ENCODE results near the gene CFAP43.

CFAP43 gene

GRCh38 chr10:104138131-104138530 lies 94.0 kb downstream of the CFAP43 start:
- H3K4me3 ChIP-seq (ENCODE audit: low read length): no peak overlapping the region
- H3K4me1 ChIP-seq (ENCODE audit: low read length): no peaks in the 10 kb centered on the region
- TF ChIP-seq CTCF (IDR thresholded peaks at IDR 0.05; ENCODE audit: low read length) (no peak), EZH2 (optimal IDR thresholded peaks at IDR 0.05; ENCODE audit: low read depth, low read length) (no peak), EZH2phosphoT487 (IDR thresholded peaks at IDR 0.05; ENCODE audit: low read length) (no peak)
- no peak overlapping the region for H3K27ac ChIP-seq (ENCODE audit: low read length)
- H3K4me2 ChIP-seq (ENCODE audit: low read depth, low read length): no peak overlapping the region
- H3K36me3 ChIP-seq (replicated peaks; ENCODE audit: insufficient read depth, low read length): no peaks in the 10 kb centered on the region
- H2AFZ ChIP-seq (ENCODE audit: low read length): no peak overlapping the region
- H3K9me2 ChIP-seq (replicated peaks; ENCODE audit: insufficient read depth, low read length): no peaks in the 10 kb centered on the region
- H4K20me1 ChIP-seq (ENCODE audit: insufficient read depth, low read length): no peaks in the 10 kb centered on the region
- no peaks in the 10 kb centered on the region for H3K79me2 ChIP-seq (ENCODE audit: low read length)
- H3F3A ChIP-seq (ENCODE audit: insufficient read depth, low read length): no peaks in the 10 kb centered on the region
- H3K27me3 ChIP-seq (replicated peaks; ENCODE audit: insufficient read depth, low read length): no peaks in the 10 kb centered on the region
- no peak for DNase-seq
- no peak overlapping the region for H3K9ac ChIP-seq (ENCODE audit: low read length)
- H3K9me3 ChIP-seq (replicated peaks; ENCODE audit: insufficient read depth, low read length): no peaks in the 10 kb centered on the region

GRCh38 chr10:104130041-104130440 lies 102.1 kb downstream of the CFAP43 start:
- H3K4me2 ChIP-seq (ENCODE audit: low read depth, low read length): no peak overlapping the region
- H3K9me3 ChIP-seq (replicated peaks; ENCODE audit: insufficient read depth, low read length): no peaks in the 10 kb centered on the region
- H3F3A ChIP-seq (ENCODE audit: insufficient read depth, low read length): no peaks in the 10 kb centered on the region
- no peaks in the 10 kb centered on the region for H3K36me3 ChIP-seq (replicated peaks; ENCODE audit: insufficient read depth, low read length)
- no peak overlapping the region for H3K4me3 ChIP-seq (ENCODE audit: low read length)
- no peak overlapping the region for H2AFZ ChIP-seq (ENCODE audit: low read length)
- H4K20me1 ChIP-seq (ENCODE audit: insufficient read depth, low read length): no peaks in the 10 kb centered on the region
- no peaks in the 10 kb centered on the region for H3K27me3 ChIP-seq (replicated peaks; ENCODE audit: insufficient read depth, low read length)
- H3K9me2 ChIP-seq (replicated peaks; ENCODE audit: insufficient read depth, low read length): no peaks in the 10 kb centered on the region
- H3K9ac ChIP-seq (ENCODE audit: low read length): no peak overlapping the region
- no peak for DNase-seq
- no peaks in the 10 kb centered on the region for H3K79me2 ChIP-seq (ENCODE audit: low read length)
- TF ChIP-seq EZH2 (optimal IDR thresholded peaks at IDR 0.05; ENCODE audit: low read depth, low read length) (no peak), EZH2phosphoT487 (IDR thresholded peaks at IDR 0.05; ENCODE audit: low read length) (no peak), CTCF (IDR thresholded peaks at IDR 0.05; ENCODE audit: low read length) (no peak)
- H3K27ac ChIP-seq (ENCODE audit: low read length): no peak overlapping the region
- H3K4me1 ChIP-seq (ENCODE audit: low read length): no peaks in the 10 kb centered on the region

- no peaks in the 10 kb centered on the region for H4K20me1 ChIP-seq (ENCODE audit: insufficient read depth, low read length)
- DNase-seq: no peak
- H3K36me3 ChIP-seq (replicated peaks; ENCODE audit: insufficient read depth, low read length): no peaks in the 10 kb centered on the region
- no peaks in the 10 kb centered on the region for H3K27me3 ChIP-seq (replicated peaks; ENCODE audit: insufficient read depth, low read length)
- TF ChIP-seq EZH2 (optimal IDR thresholded peaks at IDR 0.05; ENCODE audit: low read depth, low read length) (no peak), CTCF (IDR thresholded peaks at IDR 0.05; ENCODE audit: low read length) (no peak), EZH2phosphoT487 (IDR thresholded peaks at IDR 0.05; ENCODE audit: low read length) (no peak)
- H3K9me2 ChIP-seq (replicated peaks; ENCODE audit: insufficient read depth, low read length): no peaks in the 10 kb centered on the region
- no peak overlapping the region for H3K4me3 ChIP-seq (ENCODE audit: low read length)
- H3K9me3 ChIP-seq (replicated peaks; ENCODE audit: insufficient read depth, low read length): no peaks in the 10 kb centered on the region
- H3F3A ChIP-seq (ENCODE audit: insufficient read depth, low read length): no peaks in the 10 kb centered on the region
- H3K4me2 ChIP-seq (ENCODE audit: low read depth, low read length): no peak overlapping the region
- no peak overlapping the region for H2AFZ ChIP-seq (ENCODE audit: low read length)
- H3K9ac ChIP-seq (ENCODE audit: low read length): no peak overlapping the region
- H3K4me1 ChIP-seq (ENCODE audit: low read length): peaks cover 1% of the 10 kb centered on the region
- no peaks in the 10 kb centered on the region for H3K79me2 ChIP-seq (ENCODE audit: low read length)
- H3K27ac ChIP-seq (ENCODE audit: low read length): no peak overlapping the region
These were observed 104.0 kb downstream of the CFAP43 start for GRCh38 chr10:104128214-104128613.

Measured in MM.1S (cell line).